ENCODE data around the gene KRTAP19-1. TPM values are rescaled to one million over a fixed set of nuclear protein-coding genes. Genes with fewer than 3 reads are reported as not detected.

KRTAP19-1 gene
- total and polyA plus RNA-seq, 8 donors, result not detected

GRCh38 chr21:30444204-30444603, 36.0 kb downstream of the KRTAP19-1 start:
- H3K27ac ChIP-seq, result no peak overlapping the region
- TF ChIP-seq CTCF (IDR thresholded peaks at IDR 0.05) (no peak), POLR2A (IDR thresholded peaks at IDR 0.05) (no peak), EP300 (IDR thresholded peaks at IDR 0.05) (no peak), POLR2AphosphoS5 (IDR thresholded peaks at IDR 0.05) (no peak)
- 27 to 66% (median 47%) methylated on average over 1 of the region's 1 CpG for WGBS, 5 donors
- no peaks in the 10 kb centered on the region for H3K9me3 ChIP-seq
- no peaks in the 10 kb centered on the region for H3K27me3 ChIP-seq
- intact Hi-C loops (cut with DNase I; ENCODE audit: low total_unique reads), result no loop called here
- no peak for DNase-seq
- H3K4me1 ChIP-seq, result no peaks in the 10 kb centered on the region
- no peak overlapping the region for H3K4me3 ChIP-seq
- no peaks in the 10 kb centered on the region for H3K36me3 ChIP-seq

GRCh38 chr21:30443226-30443625, 36.9 kb downstream of the KRTAP19-1 start:
- Histone ChIP-seq H3K36me3 (no peaks in the 10 kb centered on the region), H3K4me3 (no peak overlapping the region), H3K27me3 (no peaks in the 10 kb centered on the region), H3K4me1 (no peaks in the 10 kb centered on the region), H3K27ac (no peak overlapping the region), H3K9me3 (no peaks in the 10 kb centered on the region)
- no peak for DNase-seq
- TF ChIP-seq EP300 (IDR thresholded peaks at IDR 0.05) (no peak), POLR2A (IDR thresholded peaks at IDR 0.05) (no peak), CTCF (IDR thresholded peaks at IDR 0.05) (no peak), POLR2AphosphoS5 (IDR thresholded peaks at IDR 0.05) (no peak)
- intact Hi-C loops (cut with DNase I; ENCODE audit: low total_unique reads), result no loop called here

- WGBS, 5 donors, result 87 to 93% (median 92%) methylated on average over 5 of the region's 5 CpGs
Observed at GRCh38 chr21:30439975-30440374, 40.2 kb downstream of the KRTAP19-1 start, which contains the start of gene KRTAP15-1. Gene KRTAP15-1, plus strand, starts transcription at chr21:30440275. Its CDS starts 53 bp downstream, at chr21:30440328.

GRCh38 chr21:30437010-30437565, 43.1 kb downstream of the KRTAP19-1 start:
- no peaks in the 10 kb centered on the region for H3K27me3 ChIP-seq
- no peaks in the 10 kb centered on the region for H3K36me3 ChIP-seq
- no peak overlapping the region for H3K27ac ChIP-seq
- intact Hi-C loops (cut with DNase I; ENCODE audit: low total_unique reads), result no loop called here
- H3K9me3 ChIP-seq, result no peaks in the 10 kb centered on the region
- no peak for DNase-seq
- TF ChIP-seq EP300 (IDR thresholded peaks at IDR 0.05) (no peak), POLR2AphosphoS5 (IDR thresholded peaks at IDR 0.05) (no peak), CTCF (IDR thresholded peaks at IDR 0.05) (no peak), POLR2A (IDR thresholded peaks at IDR 0.05) (no peak)
- WGBS, 5 donors, result 60 to 79% (median 78%) methylated on average over 3 of the region's 3 CpGs
- no peak overlapping the region for H3K4me3 ChIP-seq
- H3K4me1 ChIP-seq, result no peaks in the 10 kb centered on the region

More at GRCh38 chr21:30439975-30440374, 40.2 kb downstream of the KRTAP19-1 start, which contains the start of gene KRTAP15-1:
- no peaks in the 10 kb centered on the region for H3K27me3 ChIP-seq
- intact Hi-C loops (cut with DNase I; ENCODE audit: low total_unique reads), result no loop called here
- H3K36me3 ChIP-seq, result no peaks in the 10 kb centered on the region
- H3K4me3 ChIP-seq, result no peak within 1 kb of the TSS
- no peak for DNase-seq
- no peak within 1 kb of the TSS for H3K27ac ChIP-seq
- no peak for TF ChIP-seq CTCF (IDR thresholded peaks at IDR 0.05)
- no peak for TF ChIP-seq POLR2A (IDR thresholded peaks at IDR 0.05)
- TF ChIP-seq POLR2AphosphoS5 (IDR thresholded peaks at IDR 0.05), result no peak
- no peak for TF ChIP-seq EP300 (IDR thresholded peaks at IDR 0.05)
- no peaks in the 10 kb centered on the region for H3K4me1 ChIP-seq
- no peaks in the 10 kb centered on the region for H3K9me3 ChIP-seq

Measured in stomach (tissue), 9 donors.